HUES64 (cell line): ENCODE measurements around the gene PPP1R3G.

Experiments used
- H3K27ac ChIP-seq: 2 replicates; pipeline ENCODE4 v1.7.0; 2013; ENCODE audit warnings: low read depth, low read length, inconsistent platforms
- H3K27me3 ChIP-seq: 2 replicates; pipeline ENCODE4 v1.6.1; 2013; ENCODE audit warnings: mild to moderate bottlenecking, low read length; ENCODE audit not compliant: insufficient read depth
- H3K36me3 ChIP-seq: 2 replicates; pipeline ENCODE4 v1.6.1; 2013; ENCODE audit warnings: mild to moderate bottlenecking, low read length; ENCODE audit not compliant: insufficient read depth
- H3K4me1 ChIP-seq: 2 replicates; pipeline ENCODE4 v1.6.1; 2013; ENCODE audit warnings: mild to moderate bottlenecking, low read length, moderate library complexity; ENCODE audit not compliant: insufficient read depth
- H3K4me3 ChIP-seq: 2 replicates; pipeline ENCODE4 v1.5.1; 2013; ENCODE audit warnings: mild to moderate bottlenecking, low read length, moderate library complexity
- H3K9ac ChIP-seq: 2 replicates; pipeline ENCODE4 v1.6.1; 2013; ENCODE audit warnings: mild to moderate bottlenecking, low read depth, low read length
- H3K9me3 ChIP-seq: 2 replicates; pipeline ENCODE4 v1.6.1; 2013; ENCODE audit warnings: low read depth, low read length; ENCODE audit not compliant: insufficient read depth
- WGBS: fragments of 150-250, 120-280 bp; methylation state at CpG from one replicate; pipeline ENCODE4 v1.1.7; 2013; ENCODE audit warnings: missing lambda C conversion rate; 5-methylcytosine and 5-hydroxymethylcytosine counted together

PPP1R3G gene

GRCh38 chr6:5108068-5108467 lies 22.9 kb downstream of the PPP1R3G start:
- no peaks in the 10 kb centered on the region for H3K9me3 ChIP-seq
- no peak overlapping the region for H3K27ac ChIP-seq
- 82% methylated on average over 8 of the region's 9 CpGs for WGBS
- H3K27me3 ChIP-seq = no peaks in the 10 kb centered on the region
- no peak overlapping the region for H3K9ac ChIP-seq
- H3K4me1 ChIP-seq = 0 out of 2 replicates have a peak, but pooled peaks cover 4% of the 10 kb centered on the region
- H3K4me3 ChIP-seq = no peak overlapping the region
- H3K36me3 ChIP-seq = peaks cover 10% of the 10 kb centered on the region; the same call in 1 of the 2 replicates

GRCh38 chr6:5108536-5109150 lies 23.5 kb downstream of the PPP1R3G start:
- Histone ChIP-seq H3K9me3 (no peaks in the 10 kb centered on the region), H3K4me1 (0 out of 2 replicates have a peak, but pooled peaks cover 4% of the 10 kb centered on the region), H3K9ac (no peak overlapping the region), H3K27ac (no peak overlapping the region), H3K36me3 (peaks cover 10% of the 10 kb centered on the region; the same call in 1 of the 2 replicates), H3K27me3 (no peaks in the 10 kb centered on the region), H3K4me3 (no peak overlapping the region)
- 92% methylated on average over 6 of the region's 6 CpGs for WGBS

GRCh38 chr6:5109436-5109835 lies 24.3 kb downstream of the PPP1R3G start:
- Histone ChIP-seq H3K36me3 (peaks cover 10% of the 10 kb centered on the region; the same call in 1 of the 2 replicates), H3K4me1 (0 out of 2 replicates have a peak, but pooled peaks cover 4% of the 10 kb centered on the region), H3K4me3 (no peak overlapping the region), H3K9ac (no peak overlapping the region), H3K27ac (no peak overlapping the region), H3K9me3 (no peaks in the 10 kb centered on the region), H3K27me3 (no peaks in the 10 kb centered on the region)
- WGBS = 92% methylated on average over 10 of the region's 10 CpGs

- H3K27me3 ChIP-seq = no peaks in the 10 kb centered on the region
- 0 out of 2 replicates have a peak, but pooled peaks cover 4% of the 10 kb centered on the region for H3K4me1 ChIP-seq
- no peak overlapping the region for H3K4me3 ChIP-seq
- H3K9me3 ChIP-seq = no peaks in the 10 kb centered on the region
- no peak overlapping the region for H3K27ac ChIP-seq
- 88% methylated on average over 16 of the region's 16 CpGs for WGBS
- no peak overlapping the region for H3K9ac ChIP-seq
- peaks cover 10% of the 10 kb centered on the region; the same call in 1 of the 2 replicates for H3K36me3 ChIP-seq
Measured at GRCh38 chr6:5110246-5110645, 25.1 kb downstream of the PPP1R3G start.

- WGBS = 96% methylated on average over 7 of the region's 7 CpGs
- Histone ChIP-seq H3K9ac (no peak overlapping the region), H3K27ac (no peak overlapping the region), H3K4me3 (no peak overlapping the region), H3K36me3 (peaks cover 10% of the 10 kb centered on the region; the same call in 1 of the 2 replicates), H3K27me3 (no peaks in the 10 kb centered on the region), H3K4me1 (no peaks in the 10 kb centered on the region), H3K9me3 (no peaks in the 10 kb centered on the region)
Measured at GRCh38 chr6:5111626-5112025, 26.5 kb downstream of the PPP1R3G start.

GRCh38 chr6:5112066-5112799 lies 27.1 kb downstream of the PPP1R3G start:
- Histone ChIP-seq H3K27me3 (no peaks in the 10 kb centered on the region), H3K36me3 (peaks cover 10% of the 10 kb centered on the region; the same call in 1 of the 2 replicates), H3K9ac (no peak overlapping the region), H3K27ac (no peak overlapping the region), H3K4me1 (no peaks in the 10 kb centered on the region), H3K9me3 (no peaks in the 10 kb centered on the region), H3K4me3 (no peak overlapping the region)
- 79% methylated on average over 17 of the region's 17 CpGs for WGBS

- Histone ChIP-seq H3K9me3 (no peaks in the 10 kb centered on the region), H3K4me3 (no peak overlapping the region), H3K27me3 (no peaks in the 10 kb centered on the region), H3K36me3 (peaks cover 10% of the 10 kb centered on the region; the same call in 1 of the 2 replicates), H3K27ac (no peak overlapping the region), H3K4me1 (no peaks in the 10 kb centered on the region), H3K9ac (no peak overlapping the region)
- WGBS = 95% methylated on average over 13 of the region's 13 CpGs
Measured at GRCh38 chr6:5113096-5113495, 28.0 kb downstream of the PPP1R3G start.

GRCh38 chr6:5115168-5115567 lies 30.0 kb downstream of the PPP1R3G start:
- H3K27ac ChIP-seq = no peak overlapping the region
- no peaks in the 10 kb centered on the region for H3K9me3 ChIP-seq
- H3K4me3 ChIP-seq = no peak overlapping the region
- peaks cover 5% of the 10 kb centered on the region; the same call in 1 of the 2 replicates for H3K36me3 ChIP-seq
- no peak overlapping the region for H3K9ac ChIP-seq
- 94% methylated on average over 10 of the region's 10 CpGs for WGBS
- H3K4me1 ChIP-seq = no peaks in the 10 kb centered on the region
- no peaks in the 10 kb centered on the region for H3K27me3 ChIP-seq

GRCh38 chr6:5116243-5116991 lies 31.3 kb downstream of the PPP1R3G start:
- H3K27me3 ChIP-seq = no peaks in the 10 kb centered on the region
- H3K9ac ChIP-seq = no peak overlapping the region
- H3K9me3 ChIP-seq = no peaks in the 10 kb centered on the region
- H3K36me3 ChIP-seq = 0 out of 2 replicates have a peak, but pooled peaks cover 2% of the 10 kb centered on the region
- WGBS = 95% methylated on average over 9 of the region's 9 CpGs
- H3K4me1 ChIP-seq = no peaks in the 10 kb centered on the region
- H3K4me3 ChIP-seq = no peak overlapping the region
- H3K27ac ChIP-seq = no peak overlapping the region

GRCh38 chr6:5119090-5119951 lies 34.2 kb downstream of the PPP1R3G start:
- Histone ChIP-seq H3K27ac (no peak overlapping the region), H3K4me1 (no peaks in the 10 kb centered on the region), H3K9me3 (no peaks in the 10 kb centered on the region), H3K27me3 (no peaks in the 10 kb centered on the region), H3K9ac (no peak overlapping the region), H3K36me3 (no peaks in the 10 kb centered on the region), H3K4me3 (no peak overlapping the region)
- WGBS = 94% methylated on average over 17 of the region's 17 CpGs
